Mesothelial cell of epicardium (in vitro differentiated cells): ENCODE results near the gene RIOK2. TPM values are rescaled to one million over a fixed set of nuclear protein-coding genes. Genes with fewer than 3 reads are reported as not detected.
"Not testable (repeated sequence)": the region's sequence is repeated elsewhere in the genome, so short reads cannot be mapped to it uniquely, and the experiment has no call there.

Source experiments
- DNase-seq, 2 experiments: peaks; one replicate each; pipeline ENCODE4 v3.0.0; 2021; ENCODE audit warnings: low spot score in 2 of 2; ENCODE audit not compliant: unreplicated experiment in 2 of 2
- H3K27ac Mint-ChIP-seq: 2 replicates; pipeline ENCODE4 v1.8.0; 2021; ENCODE audit warnings: mixed read lengths
- H3K27me3 Mint-ChIP-seq: 2 replicates; pipeline ENCODE4 v1.8.0; 2021; ENCODE audit warnings: low read depth, mixed read lengths
- H3K36me3 Mint-ChIP-seq: 2 replicates; pipeline ENCODE4 v1.8.0; 2021; ENCODE audit warnings: mixed read lengths
- H3K4me1 Mint-ChIP-seq: 2 replicates; pipeline ENCODE4 v1.8.0; 2021; ENCODE audit warnings: mixed read lengths
- H3K4me3 Mint-ChIP-seq: 2 replicates; pipeline ENCODE4 v1.8.0; 2021; ENCODE audit warnings: mild to moderate bottlenecking, moderate library complexity, mixed read lengths
- H3K9me3 Mint-ChIP-seq: 2 replicates; pipeline ENCODE4 v1.8.0; 2021; ENCODE audit warnings: mixed read lengths
- total RNA-seq: library from RNA; stranded (reverse); gene quantifications from 3 replicates; pipeline ENCODE4 v1.2.1, GENCODE V29; 2021
- TF ChIP-seq, protein P1 (sequence below): fragments of 200-600 bp; sonication (generic); IDR thresholded peaks from one replicate; pipeline ENCODE4 v1.5.0; 2021; ENCODE audit warnings: antibody characterized with exemption; ENCODE audit not compliant: unreplicated experiment

RIOK2 gene
- total RNA-seq, 1 donor from 2014 or later: 25.9 TPM

GRCh38 chr5:97182571-97183099 lies 412 bp downstream of the RIOK2 start:
- H3K27me3 Mint-ChIP-seq: peaks cover 2% of the 10 kb centered on the region
- peak overlapping the region; percentile 94 for H3K4me3 Mint-ChIP-seq

GRCh38 chr5:97181856-97182545 lies 1.0 kb downstream of the RIOK2 start:
- H3K27me3 Mint-ChIP-seq: peaks cover 2% of the 10 kb centered on the region
- H3K9me3 Mint-ChIP-seq: peaks cover 5% of the 10 kb centered on the region
- peak overlapping the region; percentile 94 for H3K4me3 Mint-ChIP-seq
- DNase-seq: no peak
- peak overlapping the region; percentile 100 for H3K27ac Mint-ChIP-seq
- peaks cover 20% of the 10 kb centered on the region for H3K36me3 Mint-ChIP-seq
- H3K4me1 Mint-ChIP-seq: peaks cover 27% of the 10 kb centered on the region
- TF ChIP-seq, protein P1, sequence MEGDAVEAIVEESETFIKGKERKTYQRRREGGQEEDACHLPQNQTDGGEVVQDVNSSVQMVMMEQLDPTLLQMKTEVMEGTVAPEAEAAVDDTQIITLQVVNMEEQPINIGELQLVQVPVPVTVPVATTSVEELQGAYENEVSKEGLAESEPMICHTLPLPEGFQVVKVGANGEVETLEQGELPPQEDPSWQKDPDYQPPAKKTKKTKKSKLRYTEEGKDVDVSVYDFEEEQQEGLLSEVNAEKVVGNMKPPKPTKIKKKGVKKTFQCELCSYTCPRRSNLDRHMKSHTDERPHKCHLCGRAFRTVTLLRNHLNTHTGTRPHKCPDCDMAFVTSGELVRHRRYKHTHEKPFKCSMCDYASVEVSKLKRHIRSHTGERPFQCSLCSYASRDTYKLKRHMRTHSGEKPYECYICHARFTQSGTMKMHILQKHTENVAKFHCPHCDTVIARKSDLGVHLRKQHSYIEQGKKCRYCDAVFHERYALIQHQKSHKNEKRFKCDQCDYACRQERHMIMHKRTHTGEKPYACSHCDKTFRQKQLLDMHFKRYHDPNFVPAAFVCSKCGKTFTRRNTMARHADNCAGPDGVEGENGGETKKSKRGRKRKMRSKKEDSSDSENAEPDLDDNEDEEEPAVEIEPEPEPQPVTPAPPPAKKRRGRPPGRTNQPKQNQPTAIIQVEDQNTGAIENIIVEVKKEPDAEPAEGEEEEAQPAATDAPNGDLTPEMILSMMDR: no peak

More at GRCh38 chr5:97182571-97183099, 412 bp downstream of the RIOK2 start:
- TF ChIP-seq, protein P1: no peak
- H3K4me1 Mint-ChIP-seq: peaks cover 27% of the 10 kb centered on the region
- H3K9me3 Mint-ChIP-seq: peaks cover 5% of the 10 kb centered on the region
- DNase-seq: no peak
- peaks cover 19% of the 10 kb centered on the region for H3K36me3 Mint-ChIP-seq
- peak overlapping the region; percentile 100 for H3K27ac Mint-ChIP-seq

- H3K4me3 Mint-ChIP-seq: not testable (repeated sequence)
Measured at GRCh38 chr5:97179457-97179856, 3.6 kb downstream of the RIOK2 start.

GRCh38 chr5:97172227-97172626 lies 10.8 kb downstream of the RIOK2 start:
- no peaks in the 10 kb centered on the region for H3K4me1 Mint-ChIP-seq
- H3K4me3 Mint-ChIP-seq: no peak overlapping the region

More at GRCh38 chr5:97179457-97179856, 3.6 kb downstream of the RIOK2 start:
- not testable (repeated sequence) for H3K9me3 Mint-ChIP-seq, DNase-seq, H3K27me3 Mint-ChIP-seq, H3K27ac Mint-ChIP-seq
- Mint-ChIP-seq H3K4me1 (peaks cover 25% of the 10 kb centered on the region), H3K36me3 (peaks cover 27% of the 10 kb centered on the region)

GRCh38 chr5:97171703-97172102 lies 11.3 kb downstream of the RIOK2 start:
- no peak overlapping the region for H3K4me3 Mint-ChIP-seq
- H3K36me3 Mint-ChIP-seq: peaks cover 27% of the 10 kb centered on the region
- no peaks in the 10 kb centered on the region for H3K9me3 Mint-ChIP-seq
- no peaks in the 10 kb centered on the region for H3K4me1 Mint-ChIP-seq
- H3K27me3 Mint-ChIP-seq: no peaks in the 10 kb centered on the region
- no peak for DNase-seq
- no peak overlapping the region for H3K27ac Mint-ChIP-seq
- TF ChIP-seq, protein P1: no peak

More at GRCh38 chr5:97172227-97172626, 10.8 kb downstream of the RIOK2 start:
- H3K9me3 Mint-ChIP-seq: no peaks in the 10 kb centered on the region
- TF ChIP-seq, protein P1: no peak
- H3K36me3 Mint-ChIP-seq: peaks cover 30% of the 10 kb centered on the region
- DNase-seq: no peak
- no peak overlapping the region for H3K27ac Mint-ChIP-seq
- H3K27me3 Mint-ChIP-seq: no peaks in the 10 kb centered on the region

DNA sequence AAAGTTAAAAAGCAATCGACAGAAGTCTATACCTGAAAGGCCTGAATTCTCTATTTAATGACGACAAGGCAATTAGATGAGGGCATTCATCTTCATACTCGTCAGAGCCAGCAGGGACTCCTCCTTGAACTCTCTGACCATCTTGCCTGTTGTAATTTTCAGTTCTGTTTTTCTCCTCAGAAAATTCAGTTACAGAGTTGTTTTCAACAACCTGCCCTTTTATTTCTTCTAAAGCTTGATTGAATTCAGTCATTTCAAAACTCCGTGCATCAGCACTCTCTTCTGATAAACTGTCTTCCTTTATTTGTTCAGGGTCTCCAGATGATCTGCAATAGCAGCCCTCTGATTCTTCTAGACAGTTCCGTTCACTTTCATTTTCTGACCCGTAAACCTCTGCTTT lies 15.6 kb downstream of the RIOK2 start:
- Mint-ChIP-seq H3K9me3 (no peaks in the 10 kb centered on the region), H3K4me1 (no peaks in the 10 kb centered on the region), H3K36me3 (peaks cover 26% of the 10 kb centered on the region), H3K27ac (no peak overlapping the region), H3K27me3 (no peaks in the 10 kb centered on the region), H3K4me3 (no peak overlapping the region)
- DNase-seq: no peak
- TF ChIP-seq, protein P1: no peak
